NOMO-1 (cell line): Measurements from ENCODE around the gene L1CAM.
A peak's percentile ranks its signal among the peaks of the same experiment; 100 is the strongest.

Experiments used
- DNase-seq, 2 experiments: peaks; one replicate each; lab custom pipeline; 2025; ENCODE audit not compliant: unreplicated experiment in 2 of 2; lab: John Stamatoyannopoulos, UW

Gene L1CAM

DNA sequence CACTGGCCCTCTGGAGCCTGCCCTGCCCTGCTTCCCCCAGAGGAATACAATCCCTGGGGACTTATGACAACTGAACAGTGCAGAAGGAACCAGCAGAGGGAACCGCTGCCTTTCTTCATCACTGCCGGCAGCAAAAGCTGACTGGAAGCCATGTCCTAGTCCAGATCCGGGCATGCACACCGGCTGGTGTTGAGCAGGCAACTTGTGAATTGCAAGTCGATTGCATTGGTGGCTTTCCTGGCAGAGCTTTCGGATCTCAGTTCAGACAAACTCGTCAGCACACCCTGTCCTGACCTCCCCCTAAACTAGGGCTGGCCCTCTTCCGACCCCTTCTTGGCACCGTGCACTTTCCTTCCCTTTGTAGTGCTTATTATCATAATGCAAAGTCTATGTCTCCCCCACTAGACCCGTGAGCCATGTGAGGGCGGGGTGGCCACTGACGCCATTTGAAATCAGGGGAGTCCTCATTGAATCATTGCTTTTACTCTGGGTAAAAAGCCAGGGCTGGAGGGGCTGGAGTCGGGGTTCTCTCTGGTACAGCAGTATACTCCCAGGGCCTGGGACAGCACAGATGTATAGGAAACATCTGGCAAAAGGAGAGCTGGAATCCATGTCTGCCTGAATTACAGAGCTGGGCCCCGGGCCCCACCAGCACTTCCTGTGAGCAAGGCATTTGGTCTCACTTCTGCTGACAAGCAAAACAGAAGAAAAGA is 38.3 kb upstream of the L1CAM start:
- peak; percentile 25 to 37 for DNase-seq

DNA sequence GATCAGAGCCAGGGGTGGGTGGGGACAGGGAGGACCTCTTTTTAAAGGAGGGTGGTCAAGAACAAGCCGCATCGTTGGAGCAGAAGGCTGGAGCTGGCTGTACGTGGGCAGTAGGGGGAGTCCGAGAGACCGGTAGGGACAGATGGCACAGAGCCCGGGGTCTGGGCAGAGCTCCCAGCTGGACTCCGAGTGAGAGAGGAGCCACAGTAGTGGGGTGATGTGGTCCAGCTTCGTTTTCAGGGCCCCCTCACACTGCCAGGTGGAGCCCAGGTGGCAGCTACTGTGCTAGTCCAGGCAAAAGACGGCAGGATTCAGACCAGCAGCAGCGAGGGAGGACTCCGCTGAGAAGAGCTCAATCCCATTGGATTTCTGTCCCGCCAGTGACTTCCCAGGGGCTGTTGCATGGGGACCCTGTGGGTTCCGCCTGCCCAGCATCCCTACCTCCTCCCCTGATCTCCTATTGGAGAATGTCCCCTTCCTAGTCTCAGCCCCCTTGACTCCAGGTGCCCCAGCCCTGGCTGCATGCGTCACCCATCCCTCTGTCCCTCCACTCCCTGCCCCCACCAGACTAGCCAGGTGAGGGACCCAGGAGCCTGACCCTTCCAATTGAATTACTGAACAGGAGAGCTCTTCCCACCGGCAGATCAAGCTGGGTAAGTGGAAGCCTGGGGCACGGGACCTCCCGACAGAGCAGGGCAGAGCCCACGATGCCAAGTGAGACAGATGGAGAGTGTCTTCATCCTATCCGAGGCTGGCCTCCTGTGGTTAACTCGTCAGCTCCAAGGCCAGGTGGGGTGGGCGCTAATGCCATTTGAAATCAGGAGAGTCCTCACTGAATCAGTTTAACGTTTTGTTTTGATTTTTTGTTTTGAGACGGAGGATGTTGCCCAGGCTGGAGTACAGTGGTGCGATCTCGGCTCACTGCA is 37.2 kb upstream of the L1CAM start:
- DNase-seq = no peak

DNA sequence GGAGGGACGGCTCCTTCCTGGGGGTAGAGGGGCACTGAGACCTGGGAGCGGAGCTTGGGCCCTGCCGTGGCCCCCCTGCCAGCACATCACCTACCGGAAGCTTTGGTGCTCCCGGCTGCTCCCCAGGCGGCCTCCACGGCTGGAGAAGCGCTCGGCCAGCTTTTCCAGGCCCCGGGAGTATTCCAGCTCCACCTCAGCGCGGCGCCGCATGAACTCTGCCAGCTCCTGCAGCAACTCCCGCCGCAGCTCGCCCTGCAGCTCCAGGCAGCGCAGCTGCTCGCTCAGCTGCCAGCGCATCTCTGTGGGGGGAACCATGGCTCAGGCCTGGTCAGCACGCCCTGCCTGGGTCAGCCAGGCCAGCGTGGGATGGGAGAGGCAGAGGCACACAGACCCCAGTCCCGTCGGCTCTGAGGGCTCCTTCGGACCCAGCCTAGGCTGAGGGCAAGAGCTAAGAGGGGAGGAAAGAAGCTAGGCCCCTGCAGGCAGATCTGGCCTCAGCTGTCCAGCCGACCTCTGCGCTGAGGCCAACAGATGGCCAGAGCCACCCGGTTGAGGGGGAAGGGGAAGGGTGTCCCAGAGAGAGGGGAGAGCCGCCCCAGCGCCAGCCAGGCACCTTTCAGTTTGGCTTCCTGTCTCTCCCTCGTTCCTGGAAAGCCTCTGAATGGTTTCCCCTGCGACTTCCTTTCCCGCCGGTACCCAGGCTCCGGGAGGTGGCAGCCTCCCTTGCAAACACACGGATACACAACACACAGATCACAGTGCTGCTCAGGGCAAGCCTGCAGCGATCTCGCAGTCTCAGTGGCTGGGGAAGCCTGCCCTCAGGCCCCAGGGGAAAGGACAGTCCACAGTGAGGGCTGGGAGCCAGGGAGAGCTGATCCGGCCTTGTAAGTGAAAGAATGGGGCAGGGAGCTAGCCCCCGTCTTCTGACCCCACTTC is 35.8 kb upstream of the L1CAM start:
- no peak for DNase-seq

DNA sequence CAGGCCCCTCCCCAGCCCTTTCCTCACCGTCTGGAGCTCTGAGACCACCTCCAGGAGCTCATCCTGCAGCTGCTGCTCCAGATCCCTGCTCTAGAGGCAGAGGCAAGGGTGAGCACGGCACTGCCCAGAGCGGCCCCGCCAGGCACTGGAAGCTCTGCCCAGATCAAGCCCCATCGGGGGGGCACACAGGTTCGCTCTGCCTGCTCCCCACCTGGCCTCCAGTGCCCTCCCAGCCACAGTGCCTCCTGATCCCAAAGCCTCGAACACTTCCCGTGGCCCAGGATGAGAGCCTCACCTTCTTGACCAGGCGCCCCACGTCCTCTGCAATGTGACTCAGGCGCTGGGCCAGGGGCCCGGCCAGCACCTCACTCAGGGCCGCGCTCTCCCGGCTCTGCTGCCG is 35.1 kb upstream of the L1CAM start:
- DNase-seq = no peak

DNA sequence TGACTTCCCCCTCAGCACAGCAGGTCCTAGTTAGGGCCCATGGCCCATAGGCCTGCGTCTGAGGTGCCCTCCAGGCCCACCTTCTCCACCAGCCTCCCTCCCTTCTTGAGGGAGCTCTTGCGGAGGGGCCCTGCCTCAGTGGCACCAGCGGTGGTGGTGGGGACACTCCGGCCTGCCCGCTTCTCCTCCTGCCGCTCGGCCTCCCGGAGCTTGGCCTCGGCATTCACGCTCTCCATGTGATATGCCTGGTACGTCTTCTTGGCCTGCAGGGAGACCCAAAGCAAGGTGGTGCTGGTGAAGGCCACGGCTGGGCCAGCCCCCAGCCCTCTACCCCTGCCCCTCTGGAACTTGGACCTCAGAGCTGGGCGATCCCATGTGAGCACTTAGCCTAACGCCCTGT is 34.6 kb upstream of the L1CAM start:
- no peak for DNase-seq

DNA sequence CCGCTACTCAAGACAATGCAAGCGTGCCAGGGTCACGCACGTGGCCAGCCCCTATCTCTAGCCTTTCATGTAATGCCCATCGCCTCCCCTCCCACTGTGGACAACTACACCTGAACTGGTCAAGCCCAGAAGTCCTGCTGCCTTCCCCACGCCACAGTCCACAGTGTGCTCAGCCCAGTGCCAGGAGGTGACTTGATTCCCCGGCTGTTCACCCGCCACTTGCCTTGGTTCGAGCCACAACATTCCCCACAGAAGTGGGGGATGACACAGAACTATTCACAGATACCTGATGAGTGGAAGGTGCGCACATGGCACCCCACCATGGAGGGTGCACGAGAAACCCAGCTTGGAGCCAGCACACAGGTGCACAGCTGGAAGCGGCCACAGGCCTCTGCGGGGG is 33.3 kb upstream of the L1CAM start:
- no peak for DNase-seq

DNA sequence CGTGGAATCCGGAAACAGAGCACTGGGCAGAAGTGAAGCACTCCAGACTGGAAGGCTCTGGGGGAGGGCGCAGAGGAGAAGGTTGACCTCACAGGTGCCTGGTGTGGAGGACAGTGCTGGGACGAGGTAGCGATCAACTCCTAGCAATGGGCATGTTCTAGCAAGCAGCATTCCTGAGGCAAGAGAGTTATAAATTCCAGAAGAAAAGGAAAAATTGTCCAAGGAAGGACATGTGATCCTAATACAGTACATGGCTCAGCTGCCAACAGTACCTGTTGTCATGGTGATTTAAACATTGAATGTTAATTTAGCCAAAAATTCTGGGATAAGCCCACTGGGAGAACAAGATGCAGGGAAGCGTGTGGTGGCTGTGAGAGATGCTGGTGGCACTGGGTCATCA is 31.9 kb upstream of the L1CAM start:
- DNase-seq = no peak

DNA sequence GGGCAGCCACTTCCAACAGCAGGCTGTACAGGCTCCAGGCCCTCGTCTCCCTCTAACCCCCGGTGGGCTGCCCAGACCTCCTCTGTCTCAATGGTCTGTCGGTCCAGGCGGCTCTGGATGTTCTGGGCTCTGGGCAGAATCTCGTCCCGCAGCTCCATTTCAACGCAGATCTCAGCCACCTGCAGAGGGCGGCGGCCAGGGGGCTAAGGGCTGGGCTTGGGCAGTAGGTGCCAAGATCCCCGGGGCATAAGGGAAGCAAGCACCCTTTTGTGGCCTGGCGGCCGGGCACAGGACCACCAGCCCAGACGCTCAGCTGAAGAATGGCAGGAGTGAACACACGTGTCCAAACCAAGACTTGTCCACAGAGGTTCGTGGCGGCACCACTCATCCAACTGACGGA is 27.7 kb upstream of the L1CAM start:
- DNase-seq = no peak

DNA sequence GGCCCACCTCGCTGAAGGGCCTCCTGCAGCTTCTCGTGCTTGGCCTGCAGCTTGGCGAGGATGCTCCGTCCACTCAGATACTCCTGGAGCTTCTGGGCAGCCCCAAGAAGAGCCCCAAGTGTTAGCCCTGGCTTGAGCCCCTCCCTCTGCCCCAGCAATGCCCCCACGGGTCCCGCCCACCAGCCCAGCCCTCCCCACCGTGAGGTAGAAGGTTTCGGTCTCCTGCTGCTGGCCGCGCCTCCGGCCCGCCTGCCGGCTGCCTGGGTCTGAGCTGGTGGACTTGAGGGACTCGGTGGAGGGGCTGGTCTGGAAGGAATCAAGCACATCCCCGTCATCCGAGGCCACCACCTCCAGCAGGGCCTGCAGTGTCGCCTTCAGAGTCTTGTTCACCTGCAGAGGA is 27.2 kb upstream of the L1CAM start:
- no peak for DNase-seq

DNA sequence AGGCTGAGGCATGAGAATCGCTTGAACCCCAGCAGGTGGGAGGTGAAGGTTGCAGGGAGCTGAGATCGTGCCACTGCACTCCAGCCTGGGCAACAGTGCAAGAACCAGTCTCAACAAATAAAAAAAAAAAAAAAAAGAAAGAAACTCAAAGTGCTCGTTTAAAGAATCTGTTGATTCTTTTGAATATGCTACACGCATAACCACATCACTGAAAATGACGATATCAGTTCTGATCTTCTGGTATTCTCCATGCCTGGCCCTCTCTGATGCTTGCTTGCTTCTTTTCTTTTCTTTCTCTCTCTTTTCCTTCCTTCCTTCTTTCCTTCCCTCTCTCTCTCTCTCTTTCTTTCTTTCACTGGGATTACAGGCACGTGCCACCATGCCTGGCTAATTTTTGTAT is 25.8 kb upstream of the L1CAM start:
- DNase-seq = no peak

DNA sequence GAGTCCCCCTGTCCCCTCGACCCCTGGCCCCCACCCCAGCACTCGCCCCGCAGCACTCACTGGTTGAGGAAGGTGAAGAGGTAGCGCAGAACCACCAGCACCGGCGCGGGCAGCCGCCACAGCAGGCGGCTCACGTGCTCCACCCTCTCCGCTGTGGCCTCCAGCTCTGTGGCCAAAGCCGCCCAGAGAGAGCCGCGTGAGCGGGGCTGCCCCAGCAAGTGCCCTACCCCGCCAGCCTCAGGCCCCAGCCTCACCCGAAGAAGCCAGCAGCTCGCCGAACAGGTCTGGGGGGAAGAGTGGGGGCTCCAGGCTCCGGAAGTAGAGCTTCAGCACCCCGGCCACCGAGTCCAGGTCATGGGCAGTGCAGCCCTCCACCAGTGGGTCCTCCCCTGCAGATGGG is 24.5 kb upstream of the L1CAM start:
- DNase-seq = no peak

DNA sequence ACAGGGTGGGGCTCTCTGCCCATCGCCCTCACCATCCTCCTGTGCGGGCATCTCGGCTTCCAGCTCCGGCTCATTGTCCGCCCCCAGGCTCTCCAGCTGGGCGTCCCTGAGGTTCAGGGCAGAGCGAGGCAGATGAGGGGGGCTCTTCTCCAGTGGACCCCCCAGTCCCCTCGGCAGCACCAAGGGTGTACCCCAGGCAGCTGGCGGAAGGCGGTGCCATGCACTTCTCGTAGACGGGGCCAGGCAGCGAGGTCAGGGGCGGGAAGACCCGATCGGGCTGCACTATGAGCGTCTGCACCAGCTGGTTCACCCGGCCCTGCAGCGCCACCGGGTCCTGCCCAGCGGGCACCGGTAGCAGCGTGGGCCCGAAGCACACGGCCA is 24.0 kb upstream of the L1CAM start:
- DNase-seq = no peak

DNA sequence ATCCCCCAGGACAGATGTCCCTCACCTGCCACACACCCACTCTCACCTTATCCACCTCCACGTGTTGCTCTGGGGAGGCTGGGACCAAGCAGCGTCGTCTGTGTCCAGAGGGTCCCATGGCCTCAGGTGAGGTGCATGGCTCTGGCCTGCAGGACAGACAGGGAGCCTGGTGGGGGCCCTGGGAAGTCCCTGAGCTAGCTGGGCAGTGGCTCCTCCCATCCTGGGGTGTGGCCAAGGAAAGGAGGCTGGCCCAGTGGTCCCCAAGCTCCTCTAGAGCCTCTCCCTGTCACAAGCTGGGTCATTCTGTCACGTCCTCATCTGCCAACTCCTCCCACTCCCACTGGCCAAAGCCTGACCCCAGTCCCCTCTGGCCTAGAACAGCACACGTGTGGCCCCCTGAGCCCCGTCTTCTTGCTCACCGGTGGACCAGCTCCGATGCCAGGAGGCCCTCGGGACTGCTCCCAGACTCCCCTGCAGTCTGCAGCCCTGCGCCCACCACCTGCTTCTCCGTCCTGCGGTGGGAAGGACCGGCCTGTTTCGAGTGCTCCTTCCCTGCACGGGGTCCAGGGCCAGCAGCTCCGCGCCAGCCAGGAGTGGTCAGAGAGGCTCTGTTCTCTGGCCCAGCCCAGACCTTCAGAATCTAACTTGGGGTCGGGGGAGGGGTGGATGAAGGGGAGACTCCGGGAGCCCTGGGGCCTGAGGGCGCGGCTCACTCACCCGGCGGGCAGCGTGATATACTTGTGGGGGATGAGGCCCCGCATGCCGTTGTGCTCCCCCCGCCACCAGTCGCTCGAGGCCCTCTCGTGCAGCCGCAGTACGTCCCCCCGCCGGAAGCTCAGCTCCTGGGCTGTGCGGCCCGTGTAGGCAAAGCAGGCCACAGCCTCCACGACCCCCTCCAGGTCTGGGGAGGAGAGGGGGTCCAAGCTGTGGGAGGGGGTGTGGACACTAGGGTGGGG is 23.3 kb upstream of the L1CAM start:
- DNase-seq = no peak

DNA sequence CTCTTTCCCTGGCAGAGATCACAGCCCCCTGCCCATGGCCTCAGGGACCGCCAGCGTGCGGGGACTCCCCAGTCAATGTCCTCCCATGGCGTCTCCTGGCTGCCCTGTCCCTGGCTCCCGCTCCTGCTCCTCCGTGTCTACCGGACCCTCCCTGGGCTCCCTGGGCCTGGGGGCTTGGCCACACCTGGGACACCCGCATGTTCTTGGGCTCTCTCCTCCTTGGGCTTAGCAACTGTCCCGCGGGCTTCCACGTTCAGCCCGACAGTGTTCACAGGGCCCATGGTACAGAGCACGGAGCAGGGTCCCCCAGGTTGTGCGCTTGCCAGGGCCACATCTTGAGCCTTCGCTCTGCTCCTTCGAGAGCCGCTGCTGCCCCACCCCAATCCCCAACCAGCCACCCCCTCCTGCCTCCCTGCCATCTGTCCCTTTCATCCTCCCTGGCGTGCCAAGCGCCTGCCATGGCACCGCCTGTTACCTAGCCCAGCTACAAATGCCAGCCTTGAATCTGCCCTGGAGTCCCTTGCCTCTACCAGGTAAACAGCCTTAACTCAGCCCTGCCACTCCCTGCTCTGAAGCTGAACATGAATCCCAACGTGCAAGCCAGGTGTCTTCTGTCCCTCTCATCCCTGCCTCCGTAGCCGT is 22.4 kb upstream of the L1CAM start:
- DNase-seq = no peak

DNA sequence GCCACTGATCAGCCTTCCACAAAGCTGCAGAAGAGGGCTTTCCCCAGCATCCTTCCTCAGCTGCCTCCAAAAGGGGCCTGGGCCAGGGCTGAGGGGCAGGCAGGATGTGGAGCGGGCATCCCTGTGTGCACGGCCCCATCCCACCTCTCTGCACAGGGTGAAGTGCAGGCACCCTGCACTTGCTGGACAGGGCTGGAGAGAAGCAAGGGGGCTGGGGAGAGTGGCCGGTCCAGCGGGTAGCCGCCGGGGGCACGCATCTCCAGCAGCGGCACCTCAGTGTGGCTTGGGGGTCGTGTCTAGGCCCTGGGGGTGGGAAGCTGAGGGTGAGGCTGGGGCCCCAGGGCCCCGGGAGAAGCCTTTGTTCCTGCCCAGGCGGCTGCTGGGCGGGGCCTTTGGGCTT is 21.5 kb upstream of the L1CAM start:
- no peak for DNase-seq

DNA sequence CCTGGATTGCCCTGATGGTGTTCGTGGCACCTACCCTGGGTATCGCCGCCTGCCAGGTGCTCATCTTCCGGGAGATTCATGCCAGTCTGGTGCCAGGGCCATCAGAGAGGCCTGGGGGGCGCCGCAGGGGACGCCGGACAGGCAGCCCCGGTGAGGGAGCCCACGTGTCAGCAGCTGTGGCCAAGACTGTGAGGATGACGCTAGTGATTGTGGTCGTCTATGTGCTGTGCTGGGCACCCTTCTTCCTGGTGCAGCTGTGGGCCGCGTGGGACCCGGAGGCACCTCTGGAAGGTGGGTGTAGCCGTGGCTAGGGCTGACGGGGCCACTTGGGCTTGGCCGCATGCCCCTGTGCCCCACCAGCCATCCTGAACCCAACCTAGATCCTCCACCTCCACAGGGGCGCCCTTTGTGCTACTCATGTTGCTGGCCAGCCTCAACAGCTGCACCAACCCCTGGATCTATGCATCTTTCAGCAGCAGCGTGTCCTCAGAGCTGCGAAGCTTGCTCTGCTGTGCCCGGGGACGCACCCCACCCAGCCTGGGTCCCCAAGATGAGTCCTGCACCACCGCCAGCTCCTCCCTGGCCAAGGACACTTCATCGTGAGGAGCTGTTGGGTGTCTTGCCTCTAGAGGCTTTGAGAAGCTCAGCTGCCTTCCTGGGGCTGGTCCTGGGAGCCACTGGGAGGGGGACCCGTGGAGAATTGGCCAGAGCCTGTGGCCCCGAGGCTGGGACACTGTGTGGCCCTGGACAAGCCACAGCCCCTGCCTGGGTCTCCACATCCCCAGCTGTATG is 20.3 kb upstream of the L1CAM start:
- no peak for DNase-seq

DNA sequence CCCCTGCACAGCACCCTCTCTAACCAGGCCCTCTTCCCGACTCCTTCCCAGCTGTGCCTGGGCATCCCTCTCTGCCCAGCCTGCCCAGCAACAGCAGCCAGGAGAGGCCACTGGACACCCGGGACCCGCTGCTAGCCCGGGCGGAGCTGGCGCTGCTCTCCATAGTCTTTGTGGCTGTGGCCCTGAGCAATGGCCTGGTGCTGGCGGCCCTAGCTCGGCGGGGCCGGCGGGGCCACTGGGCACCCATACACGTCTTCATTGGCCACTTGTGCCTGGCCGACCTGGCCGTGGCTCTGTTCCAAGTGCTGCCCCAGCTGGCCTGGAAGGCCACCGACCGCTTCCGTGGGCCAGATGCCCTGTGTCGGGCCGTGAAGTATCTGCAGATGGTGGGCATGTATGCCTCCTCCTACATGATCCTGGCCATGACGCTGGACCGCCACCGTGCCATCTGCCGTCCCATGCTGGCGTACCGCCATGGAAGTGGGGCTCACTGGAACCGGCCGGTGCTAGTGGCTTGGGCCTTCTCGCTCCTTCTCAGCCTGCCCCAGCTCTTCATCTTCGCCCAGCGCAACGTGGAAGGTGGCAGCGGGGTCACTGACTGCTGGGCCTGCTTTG is 19.6 kb upstream of the L1CAM start:
- DNase-seq = no peak
